K562 (cell line): ENCODE measurements around the gene FRMD1. TPM values are rescaled to one million over a fixed set of nuclear protein-coding genes. Genes with fewer than 3 reads are reported as not detected.

Experiments
- ATAC-seq: fragments of 200-7000 bp; cut with Tn5 transposase; 3 replicates; pipeline ENCODE4 v1.9.1; 2020; ENCODE audit warnings: moderate library complexity
- BruUV-seq: library from RNA; stranded (reverse); fragments of 400-500 nt; replicated peaks from 2 replicates; lab custom pipeline; 2021; lab: Mats Ljungman, UMichigan
- CTCF ChIA-PET: fragments of 300-600 bp; formaldehyde crosslinking; extraction: SDS; loops from one replicate; lab custom pipeline; 2021; ENCODE audit warnings: low intra/inter-chr PET ratio; lab: Yijun Ruan, JAX
- POLR2A ChIA-PET: fragments of 300-600, 350-650 bp; sonication (Branson Sonifier 250); formaldehyde crosslinking; extraction: SDS; loops from one replicate; lab custom pipeline; 2021; ENCODE audit warnings: antibody characterized with exemption, inconsistent platforms; lab: Yijun Ruan, JAX
- DNase-seq, 4 experiments: peaks; one replicate each; pipeline versions ENCODE4 v3.0.0 to v3.0.0-alpha.2; 2011 to 2018; ENCODE audit warnings: low spot score in 3 of 4, mixed read lengths in 3 of 4; ENCODE audit errors: extremely low read depth in 1 of 4
- FAIRE-seq: peaks from 2 replicates; lab custom pipeline; 2011; peaks lifted over from hg19 to GRCh38; lab: Jason Lieb, UNC
- H2AFZ ChIP-seq: 2 replicates; pipeline ENCODE4 v1.6.0; 2011; ENCODE audit warnings: low read depth, low read length, control low read depth, inconsistent platforms
- H3K27ac ChIP-seq: fragments of 200-600 bp; 3 replicates; pipeline ENCODE4 v1.8.0; 2011; ENCODE audit warnings: low read depth, mild to moderate bottlenecking, control low read depth, inconsistent platforms, low read length, moderate library complexity, mixed read lengths; ENCODE audit errors: extremely low read depth
- H3K27me3 ChIP-seq, 2 experiments: fragments of 300-600 bp in 1 of 2; 2 replicates in 1 of 2; 3 replicates in 1 of 2; pipeline versions ENCODE4 v1.6.0 to v1.8.0; 2011; ENCODE audit warnings: inconsistent platforms in 2 of 2, low read length in 2 of 2, mild to moderate bottlenecking in 1 of 2, mixed read lengths in 1 of 2, moderate library complexity in 1 of 2; ENCODE audit not compliant: control insufficient read depth in 2 of 2, insufficient read depth in 2 of 2
- H3K36me3 ChIP-seq: fragments of 300-600 bp; 3 replicates; pipeline ENCODE4 v1.8.0; 2011; ENCODE audit warnings: mild to moderate bottlenecking, low read length, inconsistent platforms; ENCODE audit not compliant: control insufficient read depth, insufficient read depth
- H3K4me1 ChIP-seq, 2 experiments: fragments of 200-600 bp in 1 of 2; replicated peaks in 1 of 2; 2 replicates in 1 of 2; 3 replicates in 1 of 2; pipeline versions ENCODE4 v1.5.1 to v1.8.0; 2011; ENCODE audit warnings: inconsistent platforms in 2 of 2, low read length in 2 of 2, mild to moderate bottlenecking in 1 of 2, mixed read lengths in 1 of 2, moderate library complexity in 1 of 2; ENCODE audit not compliant: control insufficient read depth in 2 of 2, insufficient read depth in 2 of 2
- H3K4me2 ChIP-seq: 2 replicates; pipeline ENCODE4 v1.6.1; 2011; ENCODE audit warnings: low read length, control low read depth, inconsistent platforms, mixed read lengths; ENCODE audit not compliant: insufficient read depth
- H3K4me3 ChIP-seq: fragments of 200-600 bp; sonication (generic), shearing (Covaris generic); 2 replicates; pipeline ENCODE4 v1.5.1; 2016; ENCODE audit warnings: control low read depth, inconsistent platforms
- H3K79me2 ChIP-seq: fragments of 200-600 bp; 3 replicates; pipeline ENCODE4 v1.8.0; 2011; ENCODE audit warnings: low read length, inconsistent platforms; ENCODE audit not compliant: control insufficient read depth, insufficient read depth
- H3K9ac ChIP-seq, 2 experiments: 2 replicates each; pipeline versions ENCODE4 v1.6.0 to v1.6.1; 2011; ENCODE audit warnings: low read depth in 2 of 2, low read length in 2 of 2, control low read depth in 1 of 2, inconsistent platforms in 1 of 2, mild to moderate bottlenecking in 1 of 2, mixed read lengths in 1 of 2; ENCODE audit not compliant: insufficient read depth in 1 of 2
- H3K9me1 ChIP-seq: one replicate; pipeline ENCODE4 v1.6.0; 2011; ENCODE audit warnings: inconsistent platforms, mild to moderate bottlenecking, low read length, moderate library complexity; ENCODE audit not compliant: control insufficient read depth, insufficient read depth
- H3K9me3 ChIP-seq: replicated peaks from 2 replicates; pipeline ENCODE4 v1.5.1; 2011; ENCODE audit warnings: low read depth, low read length, inconsistent platforms; ENCODE audit not compliant: control insufficient read depth, insufficient read depth
- H4K20me1 ChIP-seq: replicated peaks from 2 replicates; pipeline ENCODE4 v1.6.1; 2011; ENCODE audit warnings: low read length, inconsistent platforms, mixed read lengths; ENCODE audit not compliant: control insufficient read depth, insufficient read depth
- FOXP1 ChIP-seq: sonication (generic); formaldehyde crosslinking; IDR thresholded peaks from 2 replicates; pipeline ENCODE4 v1.8.0; 2022; ENCODE audit warnings: mild to moderate bottlenecking, missing genetic modification reagents
- GABPB2 ChIP-seq: fragments of 250-450 bp; sonication (Bioruptor Pico); conservative IDR thresholded peaks from 2 replicates; pipeline ENCODE4 v1.5.1; 2021; ENCODE audit warnings: mild to moderate bottlenecking
- NCOA2 ChIP-seq, 2 experiments: fragments of 450-650 bp; IDR thresholded peaks; 2 replicates each; pipeline ENCODE4 v1.6.1; 2018; ENCODE audit warnings: mild to moderate bottlenecking in 2 of 2, moderate library complexity in 1 of 2; ENCODE audit not compliant: partially characterized antibody in 2 of 2
- NFRKB ChIP-seq: fragments of 450-650 bp; IDR thresholded peaks from 2 replicates; pipeline ENCODE4 v1.6.1; 2016; ENCODE audit warnings: low read depth
- POLR2AphosphoS2 ChIP-seq: IDR thresholded peaks from 2 replicates; pipeline ENCODE4 v1.6.1; 2012; ENCODE audit warnings: low read length, improper control_type of control experiment
- RBM39 ChIP-seq: fragments of 200-400 bp; formaldehyde crosslinking; optimal IDR thresholded peaks from 2 replicates; pipeline ENCODE3; 2018; ENCODE audit warnings: low read depth, low read length
- SRSF3 ChIP-seq: fragments of 200-400 bp; formaldehyde crosslinking; IDR thresholded peaks from 2 replicates; pipeline ENCODE4 v1.6.1; 2016; ENCODE audit warnings: mild to moderate bottlenecking, low read length, moderate library complexity; ENCODE audit not compliant: insufficient read depth
- ZBTB49 ChIP-seq: sonication (generic); formaldehyde crosslinking; IDR thresholded peaks from 2 replicates; pipeline ENCODE4 v1.8.0; 2022; ENCODE audit warnings: missing genetic modification reagents, mild to moderate bottlenecking, borderline replicate concordance
- ZKSCAN8 ChIP-seq: fragments of 200-800 bp; sonication (Bioruptor generic); IDR thresholded peaks from 2 replicates; pipeline ENCODE4 v1.6.1; 2016; ENCODE audit warnings: missing genetic modification characterization, missing compliant biosample characterization
- ZNF239 ChIP-seq: fragments of 250-450 bp; sonication (Bioruptor Pico); IDR thresholded peaks from 2 replicates; pipeline ENCODE4 v1.4.0; 2020; ENCODE audit warnings: mild to moderate bottlenecking
- ZNF253 ChIP-seq: fragments of 250-450 bp; sonication (Bioruptor Pico); conservative IDR thresholded peaks from 2 replicates; pipeline ENCODE4 v1.6.1; 2021; ENCODE audit warnings: mild to moderate bottlenecking
- ZNF586 ChIP-seq: fragments of 450-650 bp; formaldehyde crosslinking; conservative IDR thresholded peaks from 2 replicates; pipeline ENCODE4 v1.4.0; 2020; ENCODE audit warnings: mild to moderate bottlenecking, moderate library complexity
- WGBS: fragments of 100-300 bp; shearing (Covaris generic); methylation state at CpG from one replicate; pipeline ENCODE4 v1.1.6; 2016; ENCODE audit warnings: low coverage, mixed read lengths; ENCODE audit not compliant: insufficient coverage; ENCODE audit errors: missing lambda C conversion rate; 5-methylcytosine and 5-hydroxymethylcytosine counted together
- in situ Hi-C: fragments of 300-500 bp; cut with MboI; formaldehyde crosslinking; loops from 4 replicates; pipeline ENCODE4 v1.15.0; 2018; ENCODE audit warnings: inconsistent platforms, mixed read lengths
- intact Hi-C: fragments of 100-400 bp; cut with micrococcal nuclease; formaldehyde crosslinking; loops from 2 replicates; pipeline ENCODE4 v1.14.2; 2022
- polyA plus RNA-seq, 8 experiments: library from polyadenylated mRNA; depleted of rRNA in 4 of 8; stranded (reverse) in 5 of 8; unstranded in 3 of 8; fragments of >200 nt; fragmentation: Nextera tagmentation in 2 of 8; fragmentation: Illumina TruSeq in 1 of 8; extraction: Ambion mirVana in 2 of 8; extraction: Trizol in 1 of 8; gene quantifications; 2 replicates each; pipeline versions ENCODE4 v1.2.1 to v1.2.3, GENCODE V29; 2011 to 2014; ENCODE audit warnings: inconsistent platforms in 1 of 8, missing spikeins in 1 of 8
- total RNA-seq, 7 experiments: library from RNA; depleted of rRNA in 6 of 7; stranded (reverse); fragments of >200 nt in 6 of 7; fragmentation: Illumina TruSeq in 2 of 7; extraction: Trizol in 2 of 7; gene quantifications; 2 replicates each; pipeline versions ENCODE4 v1.2.1 to v1.2.3, GENCODE V29; 2011 to 2021; ENCODE audit warnings: low replicate concordance in 1 of 7
- TF ChIP-seq, protein P1 (sequence below), 2 experiments: fragments of 450-650 bp in 1 of 2; sonication (generic) in 1 of 2; formaldehyde crosslinking in 1 of 2; IDR thresholded peaks in 1 of 2; conservative IDR thresholded peaks in 1 of 2; 2 replicates each; pipeline versions ENCODE4 v1.6.1 to v1.8.1; 2016 to 2023; ENCODE audit warnings: mild to moderate bottlenecking in 2 of 2, moderate library complexity in 2 of 2, inconsistent platforms in 1 of 2, missing genetic modification reagents in 1 of 2
- TF ChIP-seq, protein P2 (sequence below): fragments of 250-450 bp; sonication (Bioruptor Pico); IDR thresholded peaks from 2 replicates; pipeline ENCODE4 v1.5.0; 2020; ENCODE audit warnings: mild to moderate bottlenecking

Gene FRMD1
- total and polyA plus RNA-seq, 9 of the 15 experiments (the other 6 are each of a cell fraction or from before 2014, with no cell fraction given), result 0.01 to 0.04 (median 0.01) TPM; not detected in 6

GRCh38 chr6:168090064-168090690 is 11.2 kb upstream of the FRMD1 start (continued):
- TF ChIP-seq, protein P1, sequence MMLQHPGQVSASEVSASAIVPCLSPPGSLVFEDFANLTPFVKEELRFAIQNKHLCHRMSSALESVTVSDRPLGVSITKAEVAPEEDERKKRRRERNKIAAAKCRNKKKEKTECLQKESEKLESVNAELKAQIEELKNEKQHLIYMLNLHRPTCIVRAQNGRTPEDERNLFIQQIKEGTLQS (IDR thresholded peaks at IDR 0.05), result no peak
- TF ChIP-seq, protein P1 (CRISPR knock-in tag; conservative IDR thresholded peaks at IDR 0.05), result no peak
- no peak for TF ChIP-seq POLR2AphosphoS2

GRCh38 chr6:168089186-168090063 is 10.4 kb upstream of the FRMD1 start:
- Histone ChIP-seq H3K27me3 (peaks cover 63 to 94% of the 10 kb centered on the region in 2 experiments), H3K36me3 (no peaks in the 10 kb centered on the region), H3K4me1 (peaks cover 0 to 8% of the 10 kb centered on the region in 2 experiments; a peak in 2 of 5 replicates), H3K27ac (no peak overlapping the region), H3K9me3 (no peaks in the 10 kb centered on the region), H3K9ac (peak overlapping the region in 1 of 2 experiments; percentile 17; a peak in 2 of 4 replicates), H4K20me1 (peaks cover 23% of the 10 kb centered on the region), H2AFZ (no peak overlapping the region), H3K79me2 (no peaks in the 10 kb centered on the region), H3K9me1 (peaks cover 5% of the 10 kb centered on the region), H3K4me3 (no peak overlapping the region), H3K4me2 (no peak overlapping the region)
- ChIA-PET CTCF (no interaction called here), POLR2A (interaction anchor here (0.5 to 1.2 kb wide), 4 partner anchors 10 to 579 kb away, joined by 3 to 4 read pairs (median 4); no protein-coding TSS in a partner anchor)
- 1% methylated on average over 34 of the region's 34 CpGs for WGBS
- no TSS peak for BruUV-seq
- in situ Hi-C loops (no loop called here), intact Hi-C loops (no loop called here)
- FAIRE-seq (no peak), ATAC-seq (no peak), DNase-seq (no peak)
- no peak for TF ChIP-seq FOXP1 (CRISPR knock-in tag)
- TF ChIP-seq RBM39, result no peak
- no peak for TF ChIP-seq ZKSCAN8 (CRISPR knock-in tag)
- no peak for TF ChIP-seq NFRKB
- no peak for TF ChIP-seq ZBTB49 (CRISPR knock-in tag)
- TF ChIP-seq NCOA2 (IDR thresholded peaks at IDR 0.05; ENCODE audit: partially characterized antibody in 2 of 2), result no peak
- no peak for TF ChIP-seq ZNF253 (CRISPR knock-in tag)
- TF ChIP-seq, protein P2, sequence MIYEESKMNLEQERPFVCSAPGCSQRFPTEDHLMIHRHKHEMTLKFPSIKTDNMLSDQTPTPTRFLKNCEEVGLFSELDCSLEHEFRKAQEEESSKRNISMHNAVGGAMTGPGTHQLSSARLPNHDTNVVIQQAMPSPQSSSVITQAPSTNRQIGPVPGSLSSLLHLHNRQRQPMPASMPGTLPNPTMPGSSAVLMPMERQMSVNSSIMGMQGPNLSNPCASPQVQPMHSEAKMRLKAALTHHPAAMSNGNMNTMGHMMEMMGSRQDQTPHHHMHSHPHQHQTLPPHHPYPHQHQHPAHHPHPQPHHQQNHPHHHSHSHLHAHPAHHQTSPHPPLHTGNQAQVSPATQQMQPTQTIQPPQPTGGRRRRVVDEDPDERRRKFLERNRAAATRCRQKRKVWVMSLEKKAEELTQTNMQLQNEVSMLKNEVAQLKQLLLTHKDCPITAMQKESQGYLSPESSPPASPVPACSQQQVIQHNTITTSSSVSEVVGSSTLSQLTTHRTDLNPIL, result no peak
- TF ChIP-seq ZNF586, result no peak
- no peak for TF ChIP-seq SRSF3
- no peak for TF ChIP-seq ZNF239
- TF ChIP-seq GABPB2 (CRISPR knock-in tag), result no peak
